H9 (cell line): Measurements from ENCODE around the gene TEX261. TPM values are rescaled to one million over a fixed set of nuclear protein-coding genes. Genes with fewer than 3 reads are reported as not detected.
A peak's percentile ranks its signal among the peaks of the same experiment; 100 is the strongest.

ENCODE experiments used
- DNase-seq: peaks from one replicate; pipeline ENCODE4 v3.0.0-alpha.2; 2017
- H2AFZ ChIP-seq: one replicate; pipeline ENCODE4 v1.6.1; 2013; ENCODE audit warnings: mild to moderate bottlenecking, low read length, control low read depth, moderate library complexity
- H2AK5ac ChIP-seq: 2 replicates; pipeline ENCODE4 v1.6.1; 2013; ENCODE audit warnings: low read length, control low read depth, mixed read lengths; ENCODE audit not compliant: insufficient read length
- H2BK120ac ChIP-seq: one replicate; pipeline ENCODE4 v1.6.1; 2013; ENCODE audit warnings: low read depth, mild to moderate bottlenecking, low read length, control low read depth, inconsistent platforms; ENCODE audit not compliant: poor library complexity, severe bottlenecking
- H2BK12ac ChIP-seq: 2 replicates; pipeline ENCODE4 v1.6.1; 2013; ENCODE audit warnings: low read length, control low read depth, mixed read lengths, low read depth; ENCODE audit not compliant: insufficient read length
- H2BK15ac ChIP-seq: 2 replicates; pipeline ENCODE4 v1.6.1; 2013; ENCODE audit warnings: low read depth, low read length, control low read depth
- H2BK20ac ChIP-seq: one replicate; pipeline ENCODE4 v1.6.1; 2013; ENCODE audit warnings: low read depth, mild to moderate bottlenecking, low read length, control low read depth, inconsistent platforms; ENCODE audit not compliant: poor library complexity, severe bottlenecking
- H2BK5ac ChIP-seq: 2 replicates; pipeline ENCODE4 v1.6.1; 2013; ENCODE audit warnings: low read length, control low read depth, mixed read lengths; ENCODE audit not compliant: insufficient read length
- H3K14ac ChIP-seq: 2 replicates; pipeline ENCODE4 v1.6.1; 2013; ENCODE audit warnings: low read length, control low read depth; ENCODE audit not compliant: insufficient read depth
- H3K18ac ChIP-seq: 2 replicates; pipeline ENCODE4 v1.6.1; 2013; ENCODE audit warnings: low read depth, mild to moderate bottlenecking, mixed read lengths, low read length, control low read depth; ENCODE audit not compliant: insufficient read length
- H3K23ac ChIP-seq: 2 replicates; pipeline ENCODE4 v1.6.1; 2013; ENCODE audit warnings: low read length, control low read depth, mixed read lengths, low read depth; ENCODE audit not compliant: insufficient read length
- H3K23me2 ChIP-seq: 2 replicates; pipeline ENCODE4 v1.6.1; 2013; ENCODE audit warnings: low read depth, mild to moderate bottlenecking, mixed read lengths, low read length, control low read depth; ENCODE audit not compliant: insufficient read length, poor library complexity, severe bottlenecking
- H3K27ac ChIP-seq: 2 replicates; pipeline ENCODE4 v1.5.1; 2013; ENCODE audit warnings: low read length, control low read depth, mixed read lengths, low read depth; ENCODE audit not compliant: insufficient read length
- H3K27me3 ChIP-seq: 2 replicates; pipeline ENCODE4 v1.6.1; 2013; ENCODE audit warnings: low read length, control low read depth, inconsistent platforms; ENCODE audit not compliant: insufficient read depth
- H3K4ac ChIP-seq: 2 replicates; pipeline ENCODE4 v1.6.1; 2013; ENCODE audit warnings: low read depth, mild to moderate bottlenecking, control low read depth, inconsistent platforms, low read length, moderate library complexity
- H3K4me1 ChIP-seq: 2 replicates; pipeline ENCODE4 v1.6.1; 2013; ENCODE audit warnings: low read length, control low read depth, inconsistent platforms; ENCODE audit not compliant: insufficient read depth
- H3K4me2 ChIP-seq: 2 replicates; pipeline ENCODE4 v1.6.1; 2013; ENCODE audit warnings: low read length, control low read depth, mixed read lengths; ENCODE audit not compliant: insufficient read length, insufficient read depth
- H3K56ac ChIP-seq: 2 replicates; pipeline ENCODE4 v1.6.1; 2013; ENCODE audit warnings: low read depth, mild to moderate bottlenecking, mixed read lengths, low read length, control low read depth; ENCODE audit not compliant: insufficient read length
- H3K79me1 ChIP-seq: 2 replicates; pipeline ENCODE4 v1.6.1; 2013; ENCODE audit warnings: low read depth, mild to moderate bottlenecking, moderate library complexity, low read length, control low read depth, inconsistent platforms; ENCODE audit not compliant: insufficient read depth, poor library complexity, severe bottlenecking
- H3K79me2 ChIP-seq: 2 replicates; pipeline ENCODE4 v1.6.1; 2013; ENCODE audit warnings: low read length, control low read depth, inconsistent platforms; ENCODE audit not compliant: insufficient read depth
- H3K9ac ChIP-seq: 2 replicates; pipeline ENCODE4 v1.6.1; 2013; ENCODE audit warnings: low read length, control low read depth, mixed read lengths; ENCODE audit not compliant: insufficient read length; ENCODE audit errors: extremely low read depth
- H3K9me3 ChIP-seq: one replicate; pipeline ENCODE4 v1.6.1; 2013; ENCODE audit warnings: low read depth, low read length, inconsistent platforms; ENCODE audit not compliant: control insufficient read depth
- H3T11ph ChIP-seq: one replicate; pipeline ENCODE4 v1.6.1; 2013; ENCODE audit warnings: mild to moderate bottlenecking, low read length, control low read depth, inconsistent platforms
- H4K20me1 ChIP-seq: one replicate; pipeline ENCODE4 v1.6.1; 2013; ENCODE audit not compliant: control insufficient read depth, insufficient read length, insufficient read depth
- H4K5ac ChIP-seq: 2 replicates; pipeline ENCODE4 v1.6.1; 2013; ENCODE audit warnings: low read depth, mild to moderate bottlenecking, mixed read lengths, low read length, control low read depth; ENCODE audit not compliant: insufficient read length
- H4K8ac ChIP-seq: replicated peaks from 2 replicates; pipeline ENCODE4 v1.6.1; 2013; ENCODE audit warnings: low read length, control low read depth, mixed read lengths, low read depth; ENCODE audit not compliant: insufficient read length
- H4K91ac ChIP-seq: 2 replicates; pipeline ENCODE4 v1.6.1; 2013; ENCODE audit warnings: low read depth, mild to moderate bottlenecking, moderate library complexity, mixed read lengths, low read length, control low read depth; ENCODE audit not compliant: insufficient read length
- H3K27ac Mint-ChIP-seq, 3 experiments: 2 replicates in 2 of 3; 3 replicates in 1 of 3; pipeline ENCODE4 v1.8.0; 2020 to 2021; ENCODE audit warnings: mixed read lengths in 3 of 3, mild to moderate bottlenecking in 1 of 3, moderate library complexity in 1 of 3
- H3K27me3 Mint-ChIP-seq: 2 replicates; pipeline ENCODE4 v1.8.0; 2021; ENCODE audit warnings: low read depth, mild to moderate bottlenecking, moderate library complexity, mixed read lengths
- H3K36me3 Mint-ChIP-seq, 3 experiments: 2 replicates in 2 of 3; 3 replicates in 1 of 3; pipeline ENCODE4 v1.8.0; 2020 to 2021; ENCODE audit warnings: low read depth in 3 of 3, mixed read lengths in 3 of 3; ENCODE audit not compliant: insufficient read depth in 1 of 3
- H3K4me1 Mint-ChIP-seq, 2 experiments: 2 replicates each; pipeline ENCODE4 v1.8.0; 2020; ENCODE audit warnings: mixed read lengths in 2 of 2
- H3K4me3 Mint-ChIP-seq, 2 experiments: 2 replicates in 1 of 2; 3 replicates in 1 of 2; pipeline ENCODE4 v1.8.0; 2020 to 2021; ENCODE audit warnings: mild to moderate bottlenecking in 2 of 2, mixed read lengths in 2 of 2, moderate library complexity in 1 of 2
- H3K9me3 Mint-ChIP-seq, 2 experiments: 2 replicates in 1 of 2; 3 replicates in 1 of 2; pipeline ENCODE4 v1.8.0; 2020; ENCODE audit warnings: mild to moderate bottlenecking in 2 of 2, mixed read lengths in 2 of 2, moderate library complexity in 1 of 2
- WGBS: extraction: QIAGEN DNeasy Blood & Tissue Kit; methylation state at CpG from one replicate; pipeline ENCODE4 v1.1.7; 2013; ENCODE audit warnings: missing lambda C conversion rate, low lambda C conversion rate, mixed read lengths; ENCODE audit not compliant: insufficient read length; ENCODE audit errors: extremely low coverage; 5-methylcytosine and 5-hydroxymethylcytosine counted together
- total RNA-seq: library from RNA; stranded (reverse); gene quantifications from 2 replicates; pipeline ENCODE4 v1.2.1, GENCODE V29; 2021
- TF ChIP-seq, protein P1 (sequence below): fragments of 200-600 bp; sonication (generic); conservative IDR thresholded peaks from 3 replicates; pipeline ENCODE4 v1.8.0; 2021; ENCODE audit warnings: antibody characterized with exemption, mild to moderate bottlenecking

TEX261 gene
- total RNA-seq, 1 experiment from 2014 or later = 19.2 TPM

DNA sequence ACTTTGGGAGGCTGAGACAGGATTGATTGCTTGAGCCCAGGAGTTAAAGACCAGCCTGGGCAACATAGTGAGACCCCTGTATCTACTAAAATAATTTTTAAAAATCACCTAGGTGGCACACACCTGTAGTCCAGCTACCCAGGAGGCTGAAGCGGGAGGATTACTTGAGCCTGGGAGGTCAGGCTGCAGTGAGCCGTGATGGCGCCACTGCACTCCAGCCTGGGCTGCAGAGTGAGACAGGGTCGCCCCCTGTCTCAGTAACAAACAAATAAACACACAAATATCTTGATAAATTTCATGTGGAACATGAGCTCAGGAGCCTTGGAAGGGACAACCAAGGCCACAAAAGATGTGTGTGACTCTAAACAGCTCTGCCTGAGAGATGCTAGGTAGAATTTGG lies 28.0 kb downstream of the TEX261 start:
- no peaks in the 10 kb centered on the region; a peak in 2 of 5 replicates for H3K9me3 Mint-ChIP-seq
- no peak overlapping the region for H3T11ph ChIP-seq
- H3K14ac ChIP-seq = no peak overlapping the region
- H2BK12ac ChIP-seq = no peak overlapping the region
- H4K8ac ChIP-seq = no peak overlapping the region
- no peak overlapping the region for H3K23ac ChIP-seq
- no peak overlapping the region for H2BK5ac ChIP-seq
- no peak overlapping the region for H3K27ac Mint-ChIP-seq
- no peak overlapping the region for H2AK5ac ChIP-seq
- no peak overlapping the region; a peak in 1 of 5 replicates for H3K4me3 Mint-ChIP-seq
- no peak overlapping the region for H3K18ac ChIP-seq
- H3K36me3 Mint-ChIP-seq = no peaks in the 10 kb centered on the region
- TF ChIP-seq, protein P1, sequence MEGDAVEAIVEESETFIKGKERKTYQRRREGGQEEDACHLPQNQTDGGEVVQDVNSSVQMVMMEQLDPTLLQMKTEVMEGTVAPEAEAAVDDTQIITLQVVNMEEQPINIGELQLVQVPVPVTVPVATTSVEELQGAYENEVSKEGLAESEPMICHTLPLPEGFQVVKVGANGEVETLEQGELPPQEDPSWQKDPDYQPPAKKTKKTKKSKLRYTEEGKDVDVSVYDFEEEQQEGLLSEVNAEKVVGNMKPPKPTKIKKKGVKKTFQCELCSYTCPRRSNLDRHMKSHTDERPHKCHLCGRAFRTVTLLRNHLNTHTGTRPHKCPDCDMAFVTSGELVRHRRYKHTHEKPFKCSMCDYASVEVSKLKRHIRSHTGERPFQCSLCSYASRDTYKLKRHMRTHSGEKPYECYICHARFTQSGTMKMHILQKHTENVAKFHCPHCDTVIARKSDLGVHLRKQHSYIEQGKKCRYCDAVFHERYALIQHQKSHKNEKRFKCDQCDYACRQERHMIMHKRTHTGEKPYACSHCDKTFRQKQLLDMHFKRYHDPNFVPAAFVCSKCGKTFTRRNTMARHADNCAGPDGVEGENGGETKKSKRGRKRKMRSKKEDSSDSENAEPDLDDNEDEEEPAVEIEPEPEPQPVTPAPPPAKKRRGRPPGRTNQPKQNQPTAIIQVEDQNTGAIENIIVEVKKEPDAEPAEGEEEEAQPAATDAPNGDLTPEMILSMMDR = no peak
- H2BK20ac ChIP-seq = no peak overlapping the region
- H4K5ac ChIP-seq = no peak overlapping the region
- H3K79me1 ChIP-seq = no peaks in the 10 kb centered on the region
- H2BK15ac ChIP-seq = no peak overlapping the region
- H3K27ac ChIP-seq = no peak overlapping the region
- no peak overlapping the region for H2AFZ ChIP-seq
- H3K4me1 ChIP-seq = no peaks in the 10 kb centered on the region
- no peaks in the 10 kb centered on the region for H3K79me2 ChIP-seq
- no peak overlapping the region for H3K4me2 ChIP-seq
- no peak overlapping the region for H3K9ac ChIP-seq
- WGBS = no CpG with 5 or more reads among the region's 4 CpGs
- H3K23me2 ChIP-seq = peaks cover 7% of the 10 kb centered on the region
- no peak overlapping the region for H3K56ac ChIP-seq
- H3K4ac ChIP-seq = no peak overlapping the region
- no peak overlapping the region for H4K91ac ChIP-seq
- H2BK120ac ChIP-seq = no peak overlapping the region
- H3K9me3 ChIP-seq = no peaks in the 10 kb centered on the region
- no peaks in the 10 kb centered on the region for H4K20me1 ChIP-seq
- H3K4me1 Mint-ChIP-seq = peaks cover 3 to 5% of the 10 kb centered on the region in 2 experiments
- H3K27me3 ChIP-seq = peaks cover 15% of the 10 kb centered on the region; the same call in 1 of the 2 replicates
- peaks cover 99% of the 10 kb centered on the region for H3K27me3 Mint-ChIP-seq
- peak; percentile 22 for DNase-seq
